Neural progenitor cell (in vitro differentiated cells): ENCODE measurements around the gene WDPCP. TPM values are rescaled to one million over a fixed set of nuclear protein-coding genes. Genes with fewer than 3 reads are reported as not detected.

ENCODE experiments used
- DNase-seq: peaks from one replicate; pipeline ENCODE4 v3.0.0-alpha.2; 2016; ENCODE audit warnings: low spot score
- H2AFZ ChIP-seq: fragments of 200-600 bp; sonication (generic); replicated peaks from 2 replicates; pipeline ENCODE4 v1.6.1; 2016; ENCODE audit warnings: antibody characterized with exemption
- H3F3A ChIP-seq: fragments of 200-600 bp; sonication (generic); 2 replicates; pipeline ENCODE4 v1.6.1; 2016; ENCODE audit warnings: antibody characterized with exemption, low read depth
- H3K27ac ChIP-seq: fragments of 200-600 bp; sonication (generic); 2 replicates; pipeline ENCODE4 v1.5.1; 2016; ENCODE audit warnings: mild to moderate bottlenecking
- H3K27me3 ChIP-seq: fragments of 200-600 bp; sonication (generic); 2 replicates; pipeline ENCODE4 v1.6.1; 2016; ENCODE audit warnings: mild to moderate bottlenecking, moderate library complexity
- H3K36me3 ChIP-seq: fragments of 200-600 bp; sonication (generic); 2 replicates; pipeline ENCODE4 v1.5.1; 2016
- H3K4me1 ChIP-seq: fragments of 200-600 bp; sonication (generic); 2 replicates; pipeline ENCODE4 v1.6.1; 2016; ENCODE audit warnings: mixed run types
- H3K4me2 ChIP-seq: fragments of 200-600 bp; sonication (generic); 2 replicates; pipeline ENCODE4 v1.6.1; 2016
- H3K4me3 ChIP-seq: fragments of 200-600 bp; sonication (generic); 2 replicates; pipeline ENCODE4 v1.5.1; 2016
- H3K79me2 ChIP-seq: fragments of 200-600 bp; sonication (generic); 2 replicates; pipeline ENCODE4 v1.6.1; 2016; ENCODE audit warnings: low read depth
- H3K9ac ChIP-seq: fragments of 200-600 bp; sonication (generic); 2 replicates; pipeline ENCODE4 v1.6.1; 2016
- H3K9me3 ChIP-seq: fragments of 200-600 bp; sonication (generic); 2 replicates; pipeline ENCODE4 v1.5.1; 2016; ENCODE audit warnings: low read depth
- H4K20me1 ChIP-seq: fragments of 200-600 bp; sonication (generic); 2 replicates; pipeline ENCODE4 v1.6.1; 2016; ENCODE audit warnings: low read depth
- H3K27ac Mint-ChIP-seq: 3 replicates; pipeline ENCODE4 v1.8.0; 2021; ENCODE audit warnings: mixed read lengths
- H3K27me3 Mint-ChIP-seq: 2 replicates; pipeline ENCODE4 v1.8.0; 2022; ENCODE audit warnings: low read depth, mild to moderate bottlenecking, inconsistent platforms, moderate library complexity, mixed read lengths; ENCODE audit not compliant: insufficient read depth
- H3K36me3 Mint-ChIP-seq: 3 replicates; pipeline ENCODE4 v1.8.0; 2021; ENCODE audit warnings: mixed read lengths
- H3K4me1 Mint-ChIP-seq: 3 replicates; pipeline ENCODE4 v1.8.0; 2021; ENCODE audit warnings: mixed read lengths
- H3K4me3 Mint-ChIP-seq: 3 replicates; pipeline ENCODE4 v1.8.0; 2021; ENCODE audit warnings: mild to moderate bottlenecking, moderate library complexity, mixed read lengths
- H3K9me3 Mint-ChIP-seq: 3 replicates; pipeline ENCODE4 v1.8.0; 2020; ENCODE audit warnings: mixed read lengths
- CTCF ChIP-seq: fragments of 200-600 bp; sonication (generic); IDR thresholded peaks from 2 replicates; pipeline ENCODE4 v1.5.1; 2017; ENCODE audit warnings: antibody characterized with exemption, mild to moderate bottlenecking
- EZH2 ChIP-seq: fragments of 200-600 bp; sonication (generic); IDR thresholded peaks from 2 replicates; pipeline ENCODE4 v1.6.1; 2017; ENCODE audit warnings: antibody characterized with exemption, mild to moderate bottlenecking, moderate library complexity
- EZH2phosphoT487 ChIP-seq: fragments of 200-600 bp; sonication (generic); IDR thresholded peaks from 2 replicates; pipeline ENCODE4 v1.6.1; 2017; ENCODE audit warnings: antibody characterized with exemption
- total RNA-seq: library from RNA; depleted of rRNA; stranded (reverse); fragments of >200 nt; gene quantifications from 2 replicates; pipeline ENCODE4 v1.2.3, GENCODE V29; 2015; ENCODE audit warnings: low replicate concordance

Gene WDPCP
- total RNA-seq, 1 donor from 2014 or later: 11.4 TPM

- no peak overlapping the region for H3K9ac ChIP-seq
- H3K9me3 ChIP-seq: no peaks in the 10 kb centered on the region
- no peaks in the 10 kb centered on the region for H4K20me1 ChIP-seq
- no peak for TF ChIP-seq EZH2phosphoT487
- no peak for DNase-seq
- no peak overlapping the region for H2AFZ ChIP-seq
- H3K4me1 Mint-ChIP-seq: no peaks in the 10 kb centered on the region
- H3F3A ChIP-seq: no peaks in the 10 kb centered on the region
- no peaks in the 10 kb centered on the region for H3K4me1 ChIP-seq
- no peak overlapping the region for H3K4me3 ChIP-seq
- H3K36me3 ChIP-seq: no peaks in the 10 kb centered on the region
- no peaks in the 10 kb centered on the region for H3K27me3 ChIP-seq
- no peak overlapping the region for H3K4me2 ChIP-seq
- peaks cover 7% of the 10 kb centered on the region for H3K9me3 Mint-ChIP-seq
- no peaks in the 10 kb centered on the region for H3K36me3 Mint-ChIP-seq
- no peak overlapping the region for H3K27ac ChIP-seq
- no peak overlapping the region for H3K27ac Mint-ChIP-seq
- no peak overlapping the region for H3K4me3 Mint-ChIP-seq
- peaks cover 4% of the 10 kb centered on the region for H3K27me3 Mint-ChIP-seq
- H3K79me2 ChIP-seq: no peaks in the 10 kb centered on the region
Observed at GRCh38 chr2:63131196-63131595, 457.1 kb downstream of the WDPCP start.

DNA sequence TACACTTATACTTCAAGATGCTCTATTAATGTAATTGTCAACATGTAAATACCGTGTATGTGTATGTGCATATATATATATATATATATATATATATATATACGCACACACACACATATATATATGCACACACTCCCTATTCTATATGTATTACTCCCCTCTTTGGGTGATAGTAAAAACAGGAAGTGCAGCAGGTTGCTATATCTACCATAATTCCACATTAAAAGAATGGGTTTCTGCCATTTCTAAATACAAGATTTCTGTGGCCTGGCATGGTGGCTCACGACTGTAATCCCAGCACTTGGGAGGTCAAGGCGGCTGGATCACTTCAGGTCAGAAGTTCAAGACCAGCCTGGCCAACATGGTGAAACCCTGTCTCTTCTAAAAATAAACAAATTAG lies 460.7 kb downstream of the WDPCP start:
- H3K4me1 Mint-ChIP-seq: no peaks in the 10 kb centered on the region
- H3K9me3 Mint-ChIP-seq: peaks cover 6% of the 10 kb centered on the region
- no peak for DNase-seq
- TF ChIP-seq CTCF (no peak), EZH2phosphoT487 (no peak), EZH2 (no peak)
- H3K9me3 ChIP-seq: no peaks in the 10 kb centered on the region
- H3K4me3 ChIP-seq: no peak overlapping the region
- H3K4me1 ChIP-seq: no peaks in the 10 kb centered on the region
- no peaks in the 10 kb centered on the region for H3K79me2 ChIP-seq
- no peak overlapping the region for H3K27ac ChIP-seq
- H3K36me3 Mint-ChIP-seq: no peaks in the 10 kb centered on the region
- H3K27me3 Mint-ChIP-seq: peaks cover 4% of the 10 kb centered on the region
- no peaks in the 10 kb centered on the region for H3F3A ChIP-seq
- H3K36me3 ChIP-seq: no peaks in the 10 kb centered on the region
- H4K20me1 ChIP-seq: no peaks in the 10 kb centered on the region
- no peak overlapping the region for H3K9ac ChIP-seq
- H3K27me3 ChIP-seq: no peaks in the 10 kb centered on the region
- H3K4me2 ChIP-seq: no peak overlapping the region
- no peak overlapping the region for H3K4me3 Mint-ChIP-seq
- no peak overlapping the region for H2AFZ ChIP-seq
- H3K27ac Mint-ChIP-seq: no peak overlapping the region

- no peaks in the 10 kb centered on the region for H3K9me3 Mint-ChIP-seq
- no peaks in the 10 kb centered on the region for H4K20me1 ChIP-seq
- no peaks in the 10 kb centered on the region for H3K27me3 ChIP-seq
- H3F3A ChIP-seq: no peaks in the 10 kb centered on the region
- H3K4me3 Mint-ChIP-seq: no peak overlapping the region
- no peak overlapping the region for H3K4me2 ChIP-seq
- no peaks in the 10 kb centered on the region for H3K36me3 ChIP-seq
- H3K27ac Mint-ChIP-seq: no peak overlapping the region
- H3K27ac ChIP-seq: no peak overlapping the region
- peaks cover 4% of the 10 kb centered on the region for H3K27me3 Mint-ChIP-seq
- no peak overlapping the region for H3K9ac ChIP-seq
- no peaks in the 10 kb centered on the region for H3K36me3 Mint-ChIP-seq
- H3K4me1 Mint-ChIP-seq: no peaks in the 10 kb centered on the region
- H3K79me2 ChIP-seq: no peaks in the 10 kb centered on the region
- no peaks in the 10 kb centered on the region for H3K9me3 ChIP-seq
- H3K4me3 ChIP-seq: no peak overlapping the region
- H2AFZ ChIP-seq: no peak overlapping the region
- no peaks in the 10 kb centered on the region for H3K4me1 ChIP-seq
- no peak for TF ChIP-seq EZH2phosphoT487
- no peak for TF ChIP-seq CTCF
- no peak for TF ChIP-seq EZH2
- DNase-seq: no peak
Observed at GRCh38 chr2:63124850-63125249, 463.4 kb downstream of the WDPCP start.

DNA sequence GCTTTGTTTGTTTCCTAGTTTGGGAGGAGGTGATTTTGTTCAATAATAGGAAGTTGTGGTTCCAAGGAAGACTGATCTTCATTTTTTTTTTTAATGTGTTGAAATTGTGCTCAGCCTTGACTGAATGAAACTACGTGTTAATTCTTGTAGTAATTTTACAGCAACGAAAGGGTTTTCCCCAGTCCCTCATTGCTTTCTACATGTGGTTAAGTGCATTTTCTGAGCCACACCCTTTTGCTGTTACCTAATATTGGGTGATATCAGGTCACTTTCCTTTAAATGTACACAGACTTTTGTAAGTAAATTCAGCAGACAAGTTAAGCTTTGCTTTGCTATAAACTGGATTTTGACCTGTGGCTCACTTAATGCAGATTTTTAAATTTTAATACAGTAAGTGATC lies 464.1 kb downstream of the WDPCP start:
- H3K9ac ChIP-seq: no peak overlapping the region
- H4K20me1 ChIP-seq: no peaks in the 10 kb centered on the region
- no peak overlapping the region for H3K4me2 ChIP-seq
- no peak overlapping the region for H3K27ac ChIP-seq
- H3K9me3 ChIP-seq: no peaks in the 10 kb centered on the region
- H3K79me2 ChIP-seq: no peaks in the 10 kb centered on the region
- H3K4me1 ChIP-seq: no peaks in the 10 kb centered on the region
- H3K36me3 ChIP-seq: no peaks in the 10 kb centered on the region
- Mint-ChIP-seq H3K4me1 (no peaks in the 10 kb centered on the region), H3K27ac (no peak overlapping the region), H3K36me3 (no peaks in the 10 kb centered on the region), H3K9me3 (no peaks in the 10 kb centered on the region), H3K4me3 (no peak overlapping the region), H3K27me3 (peaks cover 1% of the 10 kb centered on the region)
- H3K4me3 ChIP-seq: no peak overlapping the region
- no peak for TF ChIP-seq EZH2
- no peak for TF ChIP-seq EZH2phosphoT487
- TF ChIP-seq CTCF: no peak
- DNase-seq: no peak
- no peaks in the 10 kb centered on the region for H3K27me3 ChIP-seq
- H3F3A ChIP-seq: no peaks in the 10 kb centered on the region
- no peak overlapping the region for H2AFZ ChIP-seq
